ENCODE data around the gene ZNF362.
A peak's percentile ranks its signal among the peaks of the same experiment; 100 is the strongest.

Gene ZNF362

DNA sequence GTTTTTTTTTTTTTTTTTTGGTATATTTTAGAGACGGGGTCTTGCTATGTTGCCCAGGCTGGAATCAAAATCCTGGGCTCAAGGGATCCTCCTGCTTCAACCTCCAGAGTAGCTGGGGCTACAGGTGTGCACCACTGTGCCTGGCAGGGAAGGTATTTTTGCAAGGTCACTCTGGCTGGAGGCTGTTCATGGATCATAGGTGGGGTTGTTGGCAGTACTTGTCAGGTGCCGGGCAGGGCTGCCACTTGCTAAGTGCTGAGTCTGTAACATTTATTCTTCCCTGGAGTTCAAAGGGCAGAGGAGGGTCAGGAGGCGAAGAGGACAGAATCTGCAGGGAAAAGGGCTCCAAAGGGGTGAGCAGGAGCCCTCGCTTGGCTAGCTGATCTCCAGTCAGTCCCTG, 40.5 kb downstream of the ZNF362 start:
- H3K27ac ChIP-seq: no peak overlapping the region
- no peak for DNase-seq
- peaks cover 63% of the 10 kb centered on the region for H3K36me3 ChIP-seq
- TF ChIP-seq CTCF (IDR thresholded peaks at IDR 0.05; ENCODE audit: low read depth, low read length): no peak
- H3K9me3 ChIP-seq (ENCODE audit: severe bottlenecking): no peaks in the 10 kb centered on the region
- H3K27me3 ChIP-seq (ENCODE audit: insufficient read depth, low read depth, severe bottlenecking): no peaks in the 10 kb centered on the region
- H3K4me3 ChIP-seq (ENCODE audit: low read depth, low read length): no peak overlapping the region

DNA sequence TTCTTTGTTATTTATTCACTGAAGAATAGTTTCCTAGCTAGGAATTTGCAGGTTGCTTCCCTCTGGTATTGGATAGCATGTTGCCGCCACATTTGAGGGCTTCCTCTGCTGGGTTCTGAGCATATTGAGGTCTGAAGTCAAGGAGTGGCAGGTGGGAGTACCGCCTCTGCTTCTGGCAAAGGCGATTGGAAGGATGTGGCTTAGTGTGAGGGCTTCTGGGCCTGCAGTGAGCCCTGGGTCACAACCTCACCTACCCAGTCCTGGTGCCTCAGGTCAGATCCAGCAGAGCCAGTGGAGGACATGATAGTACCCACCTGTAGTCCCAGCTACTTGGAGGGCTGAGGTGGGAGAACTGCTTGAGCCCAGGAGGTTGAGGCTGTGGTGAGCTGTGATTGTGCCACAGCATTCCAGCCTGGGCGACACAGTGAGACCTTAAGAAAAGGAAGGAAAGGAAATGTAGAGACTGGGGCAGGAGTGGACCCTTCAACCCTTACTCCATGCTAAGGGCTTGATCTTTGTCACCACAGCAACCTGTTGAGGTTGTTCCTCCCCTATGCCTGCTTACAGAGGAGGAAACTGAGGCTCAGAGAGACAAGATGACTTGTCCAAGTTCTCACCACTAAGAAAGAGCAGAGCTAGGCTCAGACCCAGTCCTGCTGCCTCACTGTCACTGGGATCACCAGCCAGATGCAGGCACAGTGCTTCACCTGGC, 41.8 kb downstream of the ZNF362 start:
- H3K4me3 ChIP-seq (ENCODE audit: low read depth, low read length): no peak overlapping the region
- H3K36me3 ChIP-seq: peaks cover 59% of the 10 kb centered on the region
- no peaks in the 10 kb centered on the region for H3K9me3 ChIP-seq (ENCODE audit: severe bottlenecking)
- TF ChIP-seq CTCF (IDR thresholded peaks at IDR 0.05; ENCODE audit: low read depth, low read length): no peak
- no peaks in the 10 kb centered on the region for H3K27me3 ChIP-seq (ENCODE audit: insufficient read depth, low read depth, severe bottlenecking)
- DNase-seq: no peak
- H3K27ac ChIP-seq: no peak overlapping the region

- Histone ChIP-seq H3K27ac (no peak overlapping the region), H3K4me3 (ENCODE audit: low read depth, low read length) (no peak overlapping the region), H3K9me3 (ENCODE audit: severe bottlenecking) (no peaks in the 10 kb centered on the region), H3K36me3 (peaks cover 53% of the 10 kb centered on the region), H3K27me3 (ENCODE audit: insufficient read depth, low read depth, severe bottlenecking) (no peaks in the 10 kb centered on the region)
- DNase-seq: peak; percentile 80
- TF ChIP-seq CTCF (IDR thresholded peaks at IDR 0.05; ENCODE audit: low read depth, low read length): peak; percentile 95
Observed at GRCh38 chr1:33298623-33299277, 42.5 kb downstream of the ZNF362 start.

- TF ChIP-seq CTCF (IDR thresholded peaks at IDR 0.05; ENCODE audit: low read depth, low read length): no peak
- H3K27me3 ChIP-seq (ENCODE audit: insufficient read depth, low read depth, severe bottlenecking): no peaks in the 10 kb centered on the region
- DNase-seq: no peak
- H3K36me3 ChIP-seq: peaks cover 48% of the 10 kb centered on the region
- no peak overlapping the region for H3K4me3 ChIP-seq (ENCODE audit: low read depth, low read length)
- no peaks in the 10 kb centered on the region for H3K9me3 ChIP-seq (ENCODE audit: severe bottlenecking)
- H3K27ac ChIP-seq: no peak overlapping the region
Observed at GRCh38 chr1:33299461-33300155, 43.3 kb downstream of the ZNF362 start.

DNA sequence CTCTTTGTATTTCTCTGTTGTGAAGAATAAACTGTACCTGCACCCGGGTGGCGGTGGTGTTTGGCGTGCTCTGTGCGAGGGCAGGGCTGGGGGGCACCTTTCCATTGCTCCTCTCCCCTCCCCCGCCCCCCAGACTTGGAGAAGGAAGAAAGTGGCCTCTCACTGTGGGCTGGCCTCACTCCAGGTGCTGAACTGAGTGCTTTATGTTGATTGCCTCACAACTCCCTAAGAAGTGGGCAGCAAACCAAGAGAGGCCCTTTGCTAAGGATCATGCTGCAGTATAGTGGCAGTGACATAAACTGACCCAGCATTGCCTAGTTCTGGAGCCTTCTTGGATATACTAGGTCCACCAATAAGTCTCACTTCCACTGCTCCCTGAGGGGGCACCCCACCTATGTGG, 44.4 kb downstream of the ZNF362 start:
- Histone ChIP-seq H3K4me3 (ENCODE audit: low read depth, low read length) (no peak overlapping the region), H3K9me3 (ENCODE audit: severe bottlenecking) (no peaks in the 10 kb centered on the region), H3K36me3 (peaks cover 42% of the 10 kb centered on the region), H3K27me3 (ENCODE audit: insufficient read depth, low read depth, severe bottlenecking) (no peaks in the 10 kb centered on the region), H3K27ac (no peak overlapping the region)
- TF ChIP-seq CTCF (IDR thresholded peaks at IDR 0.05; ENCODE audit: low read depth, low read length): no peak
- no peak for DNase-seq
